GM19397 (cell line): ENCODE data around the gene RBFOX1.

Source experiments
- ATAC-seq: cut with Tn5 transposase; IDR thresholded peaks from one replicate; pipeline ENCODE4 v1.9.1; 2021; ENCODE audit warnings: mild to moderate bottlenecking, moderate library complexity; ENCODE audit not compliant: unreplicated experiment

The RBFOX1 gene

DNA sequence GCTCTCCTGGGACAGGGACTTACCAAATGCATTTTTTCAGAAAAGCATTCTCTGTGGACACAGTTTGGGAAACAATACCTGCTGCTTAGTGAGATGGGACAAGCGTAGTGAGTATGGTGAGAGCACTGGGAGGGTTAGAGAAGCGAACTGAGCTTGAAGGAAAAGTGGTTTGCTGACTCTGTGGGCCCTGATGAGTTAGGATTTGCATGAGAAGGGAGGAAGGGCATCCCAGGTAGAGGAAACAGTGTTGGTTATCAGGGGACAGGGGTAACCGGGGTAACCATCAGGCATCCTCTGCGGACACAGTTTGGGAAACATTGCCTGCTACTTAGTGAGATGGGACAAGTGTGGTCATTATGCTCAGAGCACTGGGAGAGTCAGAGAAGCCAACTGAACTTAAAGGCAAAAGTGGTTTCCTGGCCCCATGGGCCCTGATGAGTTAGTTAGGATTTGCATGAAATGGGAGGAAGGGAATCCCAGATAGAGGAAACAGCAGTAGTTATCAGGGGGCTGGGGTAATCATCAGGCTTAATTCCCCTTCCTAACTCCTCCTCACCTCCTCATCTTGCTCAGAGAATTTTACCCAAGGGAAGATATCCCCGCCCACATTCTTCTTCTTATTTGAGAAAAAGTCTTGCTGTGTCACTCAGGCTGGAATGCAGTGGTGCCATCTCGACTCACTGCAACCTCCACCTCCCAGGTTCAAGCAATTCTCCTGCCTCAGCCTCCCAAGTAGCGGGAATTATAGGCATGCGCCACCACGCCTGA, 319.3 kb downstream of the RBFOX1 start:
- ATAC-seq = no peak

DNA sequence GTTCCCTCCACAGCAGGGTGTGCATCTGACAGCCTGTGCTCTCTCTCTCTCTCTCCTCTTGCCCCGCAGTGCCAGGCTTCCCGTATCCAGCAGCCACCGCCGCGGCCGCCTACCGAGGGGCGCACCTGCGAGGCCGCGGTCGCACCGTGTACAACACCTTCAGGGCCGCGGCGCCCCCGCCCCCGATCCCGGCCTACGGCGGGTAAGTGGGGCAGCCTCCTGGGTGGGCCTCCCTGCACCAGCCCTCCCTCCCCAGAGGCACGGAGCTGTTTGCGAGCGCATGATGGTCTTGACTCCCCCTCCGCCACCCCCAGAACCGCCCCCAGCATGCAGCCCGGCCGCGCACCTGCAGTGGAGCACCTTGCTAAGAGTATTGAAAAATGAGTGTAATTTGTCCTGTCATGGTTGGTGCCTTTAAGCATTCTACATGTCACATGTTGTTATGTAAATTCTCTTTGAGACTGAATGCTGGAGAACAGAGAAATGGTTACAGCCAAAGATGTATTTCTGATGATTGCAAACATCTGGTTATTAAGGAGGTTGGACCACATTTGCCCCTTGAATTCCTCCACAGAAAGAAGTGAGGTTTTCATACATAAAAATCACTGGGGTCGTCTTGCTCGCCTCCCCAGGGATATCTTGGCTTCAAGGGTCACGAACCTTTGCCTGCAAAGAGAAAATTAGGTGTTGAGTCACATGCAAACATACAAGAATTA, 321.3 kb downstream of the RBFOX1 start:
- no peak for ATAC-seq

DNA sequence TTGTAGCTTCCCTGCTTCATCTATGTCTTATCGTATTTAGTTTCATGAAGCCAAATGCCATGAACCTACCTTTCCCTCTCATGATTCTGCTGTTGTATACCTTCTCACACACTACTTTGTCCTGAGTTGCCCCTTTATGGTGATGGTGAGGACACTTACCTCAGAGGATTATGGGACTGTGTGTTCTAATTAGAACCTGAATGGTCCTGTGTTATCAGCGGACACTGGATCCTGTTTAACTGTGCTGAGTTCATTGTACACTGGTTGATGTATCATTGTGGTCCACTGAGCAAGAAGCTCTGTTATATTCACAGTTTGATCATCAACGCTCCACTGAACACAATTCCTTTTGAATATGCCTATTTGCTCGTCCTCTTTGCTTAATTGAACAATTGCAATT, 343.0 kb downstream of the RBFOX1 start:
- no peak for ATAC-seq

DNA sequence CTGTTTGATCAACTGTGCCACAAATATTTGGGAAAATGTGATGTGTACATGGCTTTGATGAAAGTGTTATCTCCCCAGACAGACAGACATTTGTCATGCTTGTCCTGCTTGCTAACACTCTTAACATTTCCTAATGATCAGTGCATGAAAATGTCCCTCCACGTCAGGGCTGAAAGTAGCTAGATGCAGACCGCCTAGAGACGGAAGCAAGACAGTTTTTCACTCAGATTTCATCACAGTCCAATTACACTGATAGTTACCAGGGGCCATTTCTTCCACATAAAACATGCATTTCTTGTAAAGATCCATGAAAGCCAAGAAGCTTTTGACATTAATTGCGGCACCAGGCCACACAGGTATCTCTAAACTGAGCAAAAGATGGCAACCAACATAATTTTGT, 347.7 kb downstream of the RBFOX1 start:
- ATAC-seq = no peak

DNA sequence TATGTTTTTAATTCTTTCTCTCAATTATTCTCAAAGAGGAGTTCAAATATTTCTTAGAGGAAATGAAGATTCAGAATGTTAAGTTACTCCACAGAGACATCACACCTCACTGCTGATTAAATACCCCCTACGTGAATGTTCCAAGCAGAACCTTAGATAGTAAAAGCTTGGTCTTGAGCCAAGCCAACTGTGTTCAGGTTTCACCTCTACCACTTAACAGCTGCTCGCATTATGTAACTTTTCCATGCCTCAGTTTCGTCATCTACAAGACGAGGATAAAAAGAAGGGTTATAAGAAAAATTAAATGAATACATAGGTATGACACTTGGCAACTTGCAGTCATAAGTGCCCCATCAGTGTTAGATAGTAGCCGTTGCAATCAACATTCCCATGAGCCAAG, 356.2 kb downstream of the RBFOX1 start:
- ATAC-seq = no peak

DNA sequence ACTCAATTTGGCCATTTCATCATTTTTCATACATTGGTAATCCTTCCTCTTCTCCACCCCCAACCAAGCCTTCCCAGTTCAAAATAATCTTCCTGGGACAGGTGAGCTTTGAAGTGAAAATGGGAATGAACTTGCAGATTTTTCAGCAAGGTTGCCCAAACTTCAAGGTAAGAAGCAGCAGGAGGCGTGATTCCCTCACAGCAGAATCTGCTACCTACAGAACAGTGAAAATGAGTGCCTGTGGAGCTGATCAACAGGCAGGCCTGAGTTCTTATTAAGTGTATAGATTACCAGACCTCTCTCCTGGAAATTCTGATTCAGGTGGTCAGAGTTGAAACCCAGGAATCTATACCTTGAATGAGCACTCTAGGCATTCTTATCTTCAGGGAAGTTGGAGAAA, 356.6 kb downstream of the RBFOX1 start:
- ATAC-seq = no peak

DNA sequence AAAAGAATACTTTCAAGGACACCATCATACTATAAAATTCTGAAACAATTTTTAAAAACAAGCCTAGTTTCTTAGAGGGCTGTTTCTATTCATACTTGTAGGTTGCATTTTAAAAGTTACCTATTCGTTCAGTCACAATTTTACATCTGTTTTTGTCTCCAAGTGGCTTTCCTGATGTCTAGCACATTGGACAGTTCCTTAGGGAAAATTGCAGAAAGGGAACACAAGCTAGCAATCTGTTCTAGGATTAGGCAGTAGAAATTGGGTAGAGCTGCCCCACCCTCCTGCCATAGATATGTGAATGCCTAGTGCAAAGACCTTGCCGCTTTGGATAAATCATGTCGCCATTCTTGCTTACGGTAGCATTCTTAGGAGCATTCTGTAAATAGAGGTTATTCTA, 358.9 kb downstream of the RBFOX1 start:
- ATAC-seq = no peak

DNA sequence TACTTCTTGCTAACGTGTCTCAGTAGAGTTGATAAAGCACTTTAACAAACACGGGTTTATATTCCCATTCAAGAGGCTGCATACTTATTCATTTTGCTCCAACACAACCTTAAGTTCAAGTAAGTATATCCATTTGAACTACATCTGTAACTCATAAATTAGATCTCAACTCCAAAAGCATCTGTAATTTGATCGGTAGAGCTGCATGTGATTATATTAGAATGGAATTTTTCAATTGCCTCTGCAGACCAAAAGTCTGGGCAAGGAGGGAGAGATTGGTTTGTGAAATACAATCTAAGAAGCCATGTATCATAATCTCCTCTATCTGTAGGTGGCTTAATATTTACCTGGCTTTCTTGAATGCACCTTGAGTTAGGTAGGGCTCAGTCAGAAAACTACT, 371.0 kb downstream of the RBFOX1 start:
- no peak for ATAC-seq

DNA sequence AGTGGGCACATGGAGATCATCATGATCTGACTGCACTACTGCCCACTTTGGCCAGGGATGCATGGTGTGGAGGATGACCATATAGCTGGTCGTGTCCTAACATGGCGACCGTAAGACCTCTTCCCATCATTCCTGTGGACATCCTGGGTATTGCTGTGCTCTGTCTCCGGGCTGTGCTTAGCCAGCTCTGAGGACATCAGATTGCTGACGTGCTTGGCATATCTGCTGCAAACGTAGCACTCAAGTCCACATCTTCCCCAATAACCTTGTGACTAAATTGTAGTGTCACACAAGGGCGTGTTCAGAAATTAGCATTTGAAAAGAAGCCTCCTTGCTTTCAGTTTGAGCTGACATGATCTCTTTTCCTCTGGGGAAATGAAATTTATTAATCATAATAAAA, 373.2 kb downstream of the RBFOX1 start:
- ATAC-seq = no peak

DNA sequence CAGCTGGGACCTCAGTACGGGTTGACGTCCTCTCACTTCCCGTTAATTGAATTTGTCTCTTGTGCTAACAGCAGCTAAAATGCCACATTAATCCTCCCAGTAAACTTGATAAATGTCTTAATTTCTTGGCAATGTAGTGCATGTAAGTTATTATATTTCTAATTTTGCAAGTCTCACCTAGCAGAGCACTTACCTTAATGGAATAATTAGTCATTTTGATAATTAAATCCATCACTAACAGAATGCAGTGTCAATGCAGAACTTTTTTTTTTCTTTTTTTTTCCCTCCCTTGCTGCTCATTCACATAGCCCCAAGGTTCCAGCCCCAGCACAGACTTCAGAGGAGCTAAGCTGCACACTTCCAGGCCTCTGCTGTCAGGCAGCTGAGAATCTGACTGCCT, 376.5 kb downstream of the RBFOX1 start:
- ATAC-seq = no peak

DNA sequence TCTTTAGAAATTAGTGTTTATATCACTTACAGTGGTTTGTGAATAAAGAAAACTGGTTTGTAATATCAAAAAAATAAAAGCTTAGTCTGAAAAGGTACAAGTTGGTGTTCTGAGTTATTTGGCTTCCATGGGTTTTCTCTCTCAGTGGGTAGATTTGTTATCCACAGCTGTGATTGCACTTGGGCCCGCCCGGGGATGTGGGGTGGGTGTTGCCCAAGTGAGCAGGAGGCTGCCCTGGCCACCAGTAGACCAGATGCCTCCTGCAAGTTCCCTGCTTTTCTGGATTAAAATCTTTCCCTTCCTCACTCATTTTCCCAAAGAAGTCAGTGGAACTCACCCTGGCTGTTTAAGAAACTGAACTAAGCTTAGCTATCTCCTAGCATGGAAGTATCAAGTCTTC, 380.6 kb downstream of the RBFOX1 start:
- no peak for ATAC-seq

DNA sequence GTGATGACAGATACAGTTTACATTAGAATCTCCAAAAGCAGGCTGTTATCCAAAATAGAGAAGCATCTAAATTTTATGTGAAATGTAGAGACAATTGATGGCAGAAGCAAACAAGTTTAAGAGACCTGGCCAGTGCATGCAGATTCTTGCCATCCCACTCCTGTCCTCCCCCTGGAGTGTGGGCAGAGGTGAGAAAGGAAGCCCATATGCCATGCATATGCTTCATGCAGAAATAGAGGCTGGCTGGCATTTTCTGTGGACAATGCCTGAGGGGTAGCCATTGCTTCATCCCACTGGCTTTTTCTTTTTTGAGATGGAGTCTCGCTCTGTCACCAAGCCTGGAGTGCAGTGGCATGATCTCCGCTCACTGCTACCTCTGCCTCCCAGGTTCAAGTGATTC, 382.1 kb downstream of the RBFOX1 start:
- ATAC-seq = no peak

DNA sequence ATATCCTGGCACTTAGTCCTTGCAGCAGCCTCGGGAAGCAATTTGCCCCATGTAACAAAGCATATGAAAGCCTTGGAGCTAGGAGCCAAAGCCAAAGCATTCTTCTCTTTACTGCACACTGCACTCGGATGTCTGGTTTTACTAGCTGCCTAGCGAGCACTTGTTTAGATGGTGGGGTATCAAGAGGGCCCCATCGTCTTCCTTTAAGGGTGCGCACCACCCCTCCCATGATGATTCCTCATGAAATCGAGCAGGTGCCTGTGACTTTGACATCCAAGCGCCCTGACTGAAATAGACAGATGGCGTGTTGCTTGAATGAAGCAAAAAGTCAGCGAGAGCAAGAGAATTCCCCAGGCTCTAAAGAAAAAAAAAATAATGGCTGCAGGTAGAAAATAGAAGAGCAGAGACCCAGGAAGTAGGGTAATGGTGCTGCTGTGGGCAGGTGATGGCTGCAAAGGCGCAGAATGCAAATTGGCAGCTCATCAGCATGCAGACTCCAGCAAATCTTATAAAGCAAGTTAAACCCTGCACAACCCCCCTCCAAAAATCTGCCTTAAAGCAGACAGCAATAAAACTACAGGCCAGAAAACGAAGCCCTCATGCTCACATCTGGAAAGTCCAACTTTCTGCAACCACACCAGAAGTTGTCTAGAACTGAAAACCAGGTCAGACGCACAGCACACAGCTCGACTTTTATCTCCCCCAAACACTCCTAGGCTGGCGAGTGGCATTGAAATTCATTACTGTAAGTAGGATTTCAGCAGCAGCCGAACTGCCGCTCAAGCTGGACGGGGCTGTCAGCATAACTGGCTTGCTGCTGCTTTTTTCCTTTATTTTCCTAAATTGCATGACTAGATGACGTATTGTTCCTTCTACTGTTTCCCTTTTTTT, 384.3 kb downstream of the RBFOX1 start:
- ATAC-seq = no peak

DNA sequence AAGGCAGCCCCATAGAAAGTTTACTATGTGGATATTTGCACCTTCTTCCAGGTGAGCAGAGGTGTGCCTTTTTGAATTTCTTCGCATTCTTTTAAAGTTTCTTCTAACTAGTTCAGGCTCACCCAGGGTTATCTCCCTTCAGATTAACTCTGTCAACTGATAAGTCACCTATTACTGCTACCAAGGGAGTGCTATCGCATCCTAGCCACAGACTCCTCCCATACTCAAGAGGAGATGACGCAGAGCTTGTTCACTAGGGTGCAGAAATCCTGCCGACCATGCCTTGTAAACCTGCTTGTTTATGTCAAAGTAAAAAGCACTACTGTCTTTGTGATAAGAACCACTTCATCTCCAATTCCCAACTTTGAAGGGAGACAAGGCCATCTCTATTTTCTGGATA, 390.1 kb downstream of the RBFOX1 start:
- no peak for ATAC-seq

DNA sequence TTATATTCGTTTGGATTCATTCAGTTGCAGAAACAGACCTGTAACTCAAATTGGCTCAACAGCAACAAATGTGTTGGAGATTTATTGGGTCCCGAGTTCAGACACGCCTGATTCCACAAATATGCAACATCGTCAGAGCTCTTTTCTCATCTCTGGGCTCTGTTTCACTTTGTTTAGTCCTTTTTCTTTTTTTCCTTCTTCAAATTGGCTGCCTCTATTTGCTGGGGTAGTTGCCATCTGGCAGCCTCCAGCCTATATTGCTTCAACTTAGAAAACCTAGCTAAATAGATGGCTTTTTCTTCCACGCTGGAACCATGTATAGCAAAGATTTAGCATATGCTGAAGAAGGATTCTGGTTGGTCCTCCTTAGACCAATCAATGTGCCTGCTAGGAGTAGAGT, 398.5 kb downstream of the RBFOX1 start:
- ATAC-seq = no peak

DNA sequence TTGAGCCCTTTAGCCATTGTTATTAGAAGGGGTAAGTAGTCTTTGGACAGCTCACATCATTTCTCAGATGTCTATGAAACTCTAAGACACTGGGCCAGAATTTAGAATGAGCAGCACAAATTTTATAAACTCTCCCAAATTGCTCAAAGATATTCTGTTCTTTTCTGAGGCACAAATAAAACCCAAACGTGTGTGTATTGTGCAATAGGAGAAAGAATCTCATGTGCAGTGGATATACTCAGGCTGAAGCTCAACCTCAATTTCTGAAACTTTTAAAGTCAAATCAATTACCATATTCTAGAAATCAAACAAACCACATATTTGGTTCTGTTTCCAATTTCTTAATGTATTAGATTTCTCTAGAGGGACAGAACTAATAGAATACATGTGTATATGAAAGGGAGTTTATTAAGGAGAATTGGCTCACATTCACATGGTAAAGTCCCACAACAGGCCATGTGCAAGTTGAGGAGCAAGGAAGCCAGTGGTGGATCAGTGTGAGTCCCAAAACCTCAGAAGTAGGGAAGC, 403.6 kb downstream of the RBFOX1 start:
- no peak for ATAC-seq

DNA sequence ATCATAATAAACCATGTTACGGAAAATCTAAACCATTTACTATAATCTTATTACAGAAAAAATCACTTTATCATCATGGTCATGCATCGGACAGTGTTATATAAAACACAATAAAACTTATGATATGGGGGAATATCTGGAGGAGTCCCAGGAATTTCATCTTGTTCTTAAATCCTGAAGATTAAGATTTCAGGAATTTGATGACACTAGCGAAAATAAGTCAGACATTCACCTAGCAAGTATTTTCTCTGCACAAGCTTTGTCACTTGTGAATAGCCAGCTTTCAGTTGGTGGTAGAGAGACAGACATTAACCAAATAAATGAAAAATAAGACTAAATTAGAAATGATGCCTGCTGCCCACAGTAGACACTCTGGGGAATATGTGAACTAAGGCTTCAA, 410.0 kb downstream of the RBFOX1 start:
- ATAC-seq = no peak

DNA sequence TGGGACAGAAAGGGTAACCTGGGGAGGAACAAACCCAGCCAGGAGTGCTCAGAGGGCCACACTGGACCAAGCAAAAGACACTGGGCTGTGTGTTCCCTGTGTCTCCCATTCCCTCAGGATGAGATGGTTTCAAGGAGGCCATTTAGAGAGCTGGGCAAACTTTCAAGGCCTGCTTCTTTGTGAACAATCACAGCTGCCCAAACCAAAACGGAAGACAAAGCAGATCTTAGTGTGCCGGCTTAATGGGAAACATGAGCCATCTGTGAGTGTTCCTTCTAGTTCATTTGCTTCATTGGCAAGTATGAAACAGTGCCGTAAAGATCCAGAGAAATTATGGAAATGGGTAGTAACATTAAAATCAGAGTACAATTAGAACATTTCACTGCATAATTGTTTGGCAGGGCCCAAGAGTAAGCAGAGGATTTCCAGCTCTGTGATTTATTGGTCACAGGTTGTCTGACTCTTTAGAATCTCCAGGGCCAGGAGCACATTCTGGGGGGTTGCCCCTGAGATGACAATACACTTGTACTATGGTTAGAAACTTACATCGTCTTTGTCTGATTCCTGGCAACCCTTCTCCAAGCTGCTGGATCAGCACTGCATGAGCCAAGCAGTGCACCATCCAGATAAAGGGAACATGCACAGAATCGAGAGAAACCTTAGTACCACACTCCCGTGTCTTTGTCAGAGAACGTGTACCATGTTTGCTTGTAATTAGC, 412.1 kb downstream of the RBFOX1 start:
- ATAC-seq = no peak

DNA sequence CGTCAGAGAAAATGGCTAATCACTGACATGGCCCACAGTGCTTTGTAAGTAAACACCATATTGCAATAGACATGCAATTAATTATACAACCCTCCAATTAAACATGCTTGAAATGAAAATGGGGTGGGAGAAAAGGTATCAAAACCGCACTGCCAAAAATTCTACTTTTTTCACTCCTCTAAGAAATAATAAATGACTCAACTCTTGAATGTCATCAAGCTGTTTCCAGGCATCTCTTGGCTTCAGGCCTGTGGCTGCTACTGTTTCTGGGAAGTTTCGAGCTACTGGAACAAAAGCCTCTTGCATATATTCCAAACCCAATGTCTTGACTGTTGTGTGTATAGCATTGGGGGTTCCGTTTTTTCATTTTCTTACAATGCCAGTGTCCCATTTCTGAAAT, 412.6 kb downstream of the RBFOX1 start:
- no peak for ATAC-seq

DNA sequence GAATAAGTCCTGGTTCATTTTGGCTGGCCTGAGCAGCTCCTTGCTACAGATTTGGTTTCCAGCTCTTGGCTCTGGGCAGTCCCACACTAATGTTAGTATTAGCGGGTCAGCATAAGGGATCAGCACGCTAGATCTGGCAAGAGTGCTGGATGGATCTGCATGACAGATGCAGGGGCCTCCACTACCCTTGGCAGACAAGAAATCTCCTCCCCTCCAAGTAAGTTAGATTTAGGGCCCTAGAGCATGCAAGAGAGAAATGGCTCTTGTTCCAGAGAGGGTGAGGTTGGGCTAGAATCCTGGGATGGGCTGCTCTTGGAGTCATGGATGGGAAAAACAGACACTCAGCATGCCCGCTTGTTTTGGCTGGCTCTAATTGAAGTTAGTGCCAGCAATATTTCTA, 414.3 kb downstream of the RBFOX1 start:
- ATAC-seq = no peak

DNA sequence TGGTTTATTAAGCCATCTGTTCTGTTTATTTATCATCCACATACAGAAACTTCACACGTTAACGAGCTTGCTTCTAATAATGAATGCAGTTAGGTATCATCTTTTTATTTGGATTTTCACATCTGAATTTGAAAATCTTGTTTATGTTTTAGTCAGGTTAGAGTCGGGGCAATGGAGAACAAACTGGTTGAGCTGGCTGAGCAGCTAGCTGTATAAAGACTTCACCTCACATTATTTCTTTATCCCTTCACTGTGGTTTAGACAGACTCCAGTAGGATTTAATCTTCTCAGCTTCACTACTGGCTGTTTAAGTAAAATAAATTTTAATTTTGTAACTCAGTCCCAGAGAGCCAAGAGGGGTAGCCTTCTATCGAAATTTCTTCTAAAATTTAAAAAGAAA, 415.9 kb downstream of the RBFOX1 start:
- ATAC-seq = no peak
